ENCODE results near the gene RCOR1.
"Not testable (repeated sequence)": the region's sequence is repeated elsewhere in the genome, so short reads cannot be mapped to it uniquely, and the experiment has no call there.

The RCOR1 gene

GRCh38 chr14:102568115-102568614 lies 24.3 kb upstream of the RCOR1 start:
- Histone ChIP-seq H3K4me2 (ENCODE audit: low read length) (peak overlapping the region; percentile 56), H3K9ac (ENCODE audit: low read length) (no peak overlapping the region), H2AFZ (ENCODE audit: low read depth, low read length) (peak overlapping the region; percentile 54; the same call in 1 of the 2 replicates), H3K27me3 (ENCODE audit: low read depth, low read length) (peaks cover 8% of the 10 kb centered on the region; the same call in 1 of the 2 replicates), H3K9me3 (ENCODE audit: insufficient read depth, low read length) (no peaks in the 10 kb centered on the region), H3K36me3 (replicated peaks; ENCODE audit: low read depth, low read length) (no peaks in the 10 kb centered on the region), H3K4me3 (ENCODE audit: low read length) (peak overlapping the region; percentile 46; the same call in 1 of the 2 replicates), H4K20me1 (ENCODE audit: insufficient read depth, low read length) (no peaks in the 10 kb centered on the region), H3K79me2 (ENCODE audit: low read length) (no peaks in the 10 kb centered on the region), H3K27ac (ENCODE audit: low read length) (no peak overlapping the region), H3K4me1 (ENCODE audit: low read length) (peaks cover 22% of the 10 kb centered on the region)
- no peak for TF ChIP-seq EZH2phosphoT487 (IDR thresholded peaks at IDR 0.05; ENCODE audit: low read depth)
- no peak for TF ChIP-seq CTCF (IDR thresholded peaks at IDR 0.05; ENCODE audit: low read depth, low read length)

DNA sequence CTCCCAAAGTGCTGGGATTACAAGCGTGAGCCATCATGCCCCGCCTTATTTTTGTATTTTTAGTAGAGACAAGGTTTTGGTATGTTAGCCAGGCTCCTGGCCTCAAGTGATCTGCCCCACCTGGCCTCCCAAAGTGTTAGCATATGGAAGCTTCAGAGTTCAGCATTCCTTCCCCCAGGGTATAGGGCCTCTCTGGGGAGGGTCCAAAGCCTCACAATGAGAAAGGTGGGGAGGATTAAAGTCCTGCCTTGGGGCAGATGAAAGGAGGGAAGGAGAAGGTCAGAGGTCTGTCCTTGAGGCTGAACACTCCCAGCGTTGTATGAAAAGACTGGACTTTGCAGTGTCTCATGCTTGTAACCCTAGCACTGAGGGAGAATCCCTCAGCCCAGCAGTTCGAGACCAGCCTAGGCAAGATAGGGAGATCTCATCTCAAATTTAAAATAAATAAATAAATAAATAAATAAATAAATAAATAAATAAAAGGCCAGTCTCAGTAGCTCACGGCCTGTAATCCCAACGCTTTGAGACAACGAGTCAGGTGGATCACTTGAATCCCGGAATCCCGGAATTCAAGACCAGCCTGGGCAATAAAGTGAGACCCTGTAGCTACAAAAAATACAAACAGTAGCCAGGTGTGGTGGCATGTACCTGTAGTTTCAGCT lies 22.0 kb upstream of the RCOR1 start:
- Histone ChIP-seq H3K27me3 (ENCODE audit: low read depth, low read length) (peaks cover 13% of the 10 kb centered on the region), H3K9ac (ENCODE audit: low read length) (no peak overlapping the region), H3K79me2 (ENCODE audit: low read length) (no peaks in the 10 kb centered on the region), H3K4me3 (ENCODE audit: low read length) (no peak overlapping the region), H3K36me3 (replicated peaks; ENCODE audit: low read depth, low read length) (no peaks in the 10 kb centered on the region), H3K4me2 (ENCODE audit: low read length) (no peak overlapping the region), H3K9me3 (ENCODE audit: insufficient read depth, low read length) (no peaks in the 10 kb centered on the region), H2AFZ (ENCODE audit: low read depth, low read length) (no peak overlapping the region), H3K4me1 (ENCODE audit: low read length) (peaks cover 26% of the 10 kb centered on the region), H4K20me1 (ENCODE audit: insufficient read depth, low read length) (no peaks in the 10 kb centered on the region), H3K27ac (ENCODE audit: low read length) (no peak overlapping the region)
- TF ChIP-seq CTCF (IDR thresholded peaks at IDR 0.05; ENCODE audit: low read depth, low read length) (no peak), EZH2phosphoT487 (IDR thresholded peaks at IDR 0.05; ENCODE audit: low read depth) (no peak)

- H3K27ac ChIP-seq (ENCODE audit: low read length), result no peak overlapping the region
- H3K9me3 ChIP-seq (ENCODE audit: insufficient read depth, low read length), result no peaks in the 10 kb centered on the region
- no peak overlapping the region for H3K4me3 ChIP-seq (ENCODE audit: low read length)
- peaks cover 16% of the 10 kb centered on the region for H3K27me3 ChIP-seq (ENCODE audit: low read depth, low read length)
- no peak for TF ChIP-seq CTCF (IDR thresholded peaks at IDR 0.05; ENCODE audit: low read depth, low read length)
- TF ChIP-seq EZH2phosphoT487 (IDR thresholded peaks at IDR 0.05; ENCODE audit: low read depth), result no peak
- H3K9ac ChIP-seq (ENCODE audit: low read length), result no peak overlapping the region
- H3K4me1 ChIP-seq (ENCODE audit: low read length), result peaks cover 20% of the 10 kb centered on the region
- H3K36me3 ChIP-seq (replicated peaks; ENCODE audit: low read depth, low read length), result no peaks in the 10 kb centered on the region
- H3K79me2 ChIP-seq (ENCODE audit: low read length), result no peaks in the 10 kb centered on the region
- H2AFZ ChIP-seq (ENCODE audit: low read depth, low read length), result no peak overlapping the region
- no peak overlapping the region for H3K4me2 ChIP-seq (ENCODE audit: low read length)
- no peaks in the 10 kb centered on the region for H4K20me1 ChIP-seq (ENCODE audit: insufficient read depth, low read length)
Measured at GRCh38 chr14:102571043-102571442, 21.4 kb upstream of the RCOR1 start.

- H3K79me2 ChIP-seq (ENCODE audit: low read length), result no peaks in the 10 kb centered on the region
- H3K4me2 ChIP-seq (ENCODE audit: low read length), result no peak overlapping the region
- H3K9ac ChIP-seq (ENCODE audit: low read length), result no peak overlapping the region
- H3K27me3 ChIP-seq (ENCODE audit: low read depth, low read length), result peaks cover 16% of the 10 kb centered on the region
- no peak overlapping the region for H3K4me3 ChIP-seq (ENCODE audit: low read length)
- no peaks in the 10 kb centered on the region for H3K9me3 ChIP-seq (ENCODE audit: insufficient read depth, low read length)
- H3K4me1 ChIP-seq (ENCODE audit: low read length), result peaks cover 18% of the 10 kb centered on the region
- H3K27ac ChIP-seq (ENCODE audit: low read length), result no peak overlapping the region
- no peaks in the 10 kb centered on the region for H3K36me3 ChIP-seq (replicated peaks; ENCODE audit: low read depth, low read length)
- no peaks in the 10 kb centered on the region for H4K20me1 ChIP-seq (ENCODE audit: insufficient read depth, low read length)
- H2AFZ ChIP-seq (ENCODE audit: low read depth, low read length), result no peak overlapping the region
- TF ChIP-seq CTCF (IDR thresholded peaks at IDR 0.05; ENCODE audit: low read depth, low read length), result no peak
- TF ChIP-seq EZH2phosphoT487 (IDR thresholded peaks at IDR 0.05; ENCODE audit: low read depth), result no peak
Measured at GRCh38 chr14:102571478-102572042, 20.9 kb upstream of the RCOR1 start.

DNA sequence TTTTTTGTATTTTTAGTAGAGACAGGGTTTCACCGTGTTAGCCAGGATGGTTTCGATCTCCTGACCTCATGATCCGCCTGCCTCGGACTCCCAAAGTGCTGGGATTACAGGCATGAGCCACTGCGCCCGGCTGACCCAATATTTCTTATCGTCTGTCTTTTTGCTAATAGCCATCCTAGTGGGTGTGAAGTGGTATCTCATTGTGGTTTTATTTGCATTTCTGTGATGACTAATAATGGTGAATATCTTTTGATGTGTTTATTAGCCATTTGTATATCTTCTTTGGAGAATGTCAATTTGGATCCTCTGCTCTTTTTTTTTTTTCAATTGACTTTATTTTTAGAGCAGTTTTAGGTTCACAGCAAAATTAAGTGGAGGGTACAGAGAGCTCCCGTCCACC lies 19.3 kb upstream of the RCOR1 start:
- H2AFZ ChIP-seq (ENCODE audit: low read depth, low read length); H3K9me3 ChIP-seq (ENCODE audit: insufficient read depth, low read length); H3K9ac ChIP-seq (ENCODE audit: low read length); H3K79me2 ChIP-seq (ENCODE audit: low read length); H3K27ac ChIP-seq (ENCODE audit: low read length); H3K36me3 ChIP-seq (replicated peaks; ENCODE audit: low read depth, low read length); H4K20me1 ChIP-seq (ENCODE audit: insufficient read depth, low read length): not testable (repeated sequence)
- Histone ChIP-seq H3K4me2 (ENCODE audit: low read length) (peak overlapping the region; percentile 76), H3K4me1 (ENCODE audit: low read length) (peaks cover 14% of the 10 kb centered on the region), H3K4me3 (ENCODE audit: low read length) (peak overlapping the region; percentile 48), H3K27me3 (ENCODE audit: low read depth, low read length) (peaks cover 13% of the 10 kb centered on the region)

Data from OCI-LY3 (cell line).